Ovary (tissue), 3 donors: Measurements from ENCODE around the gene TLNRD1.

ENCODE experiments used
- CTCF ChIP-seq, 3 donors: fragments of 450-650 bp in 2 of 3; fragments of 200-600 bp in 1 of 3; IDR thresholded peaks; one replicate each; pipeline versions ENCODE4 v1.5.1 to v1.8.0; 2016 to 2022; ENCODE audit warnings: antibody characterized with exemption in 3 of 3, mild to moderate bottlenecking in 1 of 3
- EP300 ChIP-seq: sonication (generic); formaldehyde crosslinking; IDR thresholded peaks from one replicate; pipeline ENCODE4 v1.6.1; 2017; ENCODE audit warnings: antibody characterized with exemption
- donor health status: DM: no; HTN: no; CAD: no.

DNA sequence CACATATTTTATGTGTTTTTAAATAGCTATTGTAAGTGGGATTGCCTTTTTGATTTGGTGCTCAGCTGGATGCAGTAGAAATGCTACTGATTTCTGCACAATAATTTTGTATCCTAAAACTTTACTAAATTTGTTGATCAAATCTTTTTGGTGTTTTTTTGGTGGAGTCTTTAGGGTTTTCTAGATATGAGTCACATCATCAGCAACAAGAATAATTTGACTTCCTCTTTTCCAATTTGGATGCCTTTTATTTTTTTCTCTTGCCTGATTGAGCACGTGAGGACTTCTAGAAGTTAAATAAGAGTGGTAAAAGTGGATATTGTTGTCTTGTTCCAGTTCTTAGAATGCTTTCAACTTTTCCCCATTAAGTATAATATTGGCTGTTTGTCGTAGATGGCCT is 51.3 kb downstream of the TLNRD1 start:
- TF ChIP-seq EP300 (no peak), CTCF (IDR thresholded peaks at IDR 0.05) (no peak)
